Kidney (tissue), 14 donors: ENCODE measurements around the gene PLSCR3. TPM values are rescaled to one million over a fixed set of nuclear protein-coding genes. Genes with fewer than 3 reads are reported as not detected.
A peak's percentile ranks its signal among the peaks of the same experiment; 100 is the strongest.

Source experiments
- DNase-seq, 5 donors: peaks; one replicate each; pipeline ENCODE4 v3.0.0-alpha.2; 2013 to 2020
- FAIRE-seq: peaks from 2 replicates; lab custom pipeline; 2012; peaks lifted over from hg19 to GRCh38; lab: Jason Lieb, UNC
- H3K27ac ChIP-seq, 2 donors: one replicate each; pipeline ENCODE4 v1.7.0; 2013; ENCODE audit warnings: low read depth in 2 of 2, low read length in 2 of 2, inconsistent platforms in 1 of 2
- H3K27me3 ChIP-seq: one replicate; pipeline ENCODE4 v1.7.1; 2013; ENCODE audit warnings: low read length, inconsistent platforms; ENCODE audit not compliant: control insufficient read depth, insufficient read depth
- H3K36me3 ChIP-seq, 3 donors: one replicate each; pipeline versions ENCODE4 v1.7.0 to v1.7.1; 2013; ENCODE audit warnings: low read length in 3 of 3, control low read depth in 1 of 3, inconsistent platforms in 1 of 3; ENCODE audit not compliant: insufficient read depth in 3 of 3, control insufficient read depth in 2 of 3
- H3K4me1 ChIP-seq, 3 donors: one replicate each; pipeline versions ENCODE4 v1.7.0 to v1.7.1; 2013; ENCODE audit warnings: low read length in 3 of 3, inconsistent platforms in 1 of 3, low read depth in 1 of 3; ENCODE audit not compliant: control insufficient read depth in 2 of 3, insufficient read depth in 2 of 3
- H3K4me3 ChIP-seq, 3 donors: one replicate each; pipeline versions ENCODE4 v1.7.0 to v1.8.1; 2013; ENCODE audit warnings: low read length in 3 of 3, control low read depth in 1 of 3, inconsistent platforms in 1 of 3
- H3K9ac ChIP-seq, 3 donors: one replicate each; pipeline versions ENCODE4 v1.7.0 to v1.7.1; 2013; ENCODE audit warnings: low read length in 3 of 3, control low read depth in 1 of 3, inconsistent platforms in 1 of 3
- H3K9me3 ChIP-seq, 3 donors: one replicate each; pipeline versions ENCODE4 v1.7.0 to v1.7.1; 2013; ENCODE audit warnings: low read length in 3 of 3, control low read depth in 1 of 3, inconsistent platforms in 1 of 3; ENCODE audit not compliant: control insufficient read depth in 2 of 3, insufficient read depth in 1 of 3
- intact Hi-C: fragments of 100-400 bp; cut with DNase I; formaldehyde crosslinking; loops from one replicate; pipeline ENCODE4 v1.11.1; 2022
- polyA plus RNA-seq: library from polyadenylated mRNA; stranded (reverse); fragments of 350-450 nt; fragmentation: Illumina TruSeq; extraction: RNeasy Lipid Tissue Mini Kit (QIAGEN cat#74804); gene quantifications from one replicate; pipeline ENCODE4 v1.2.3, GENCODE V29; 2014; ENCODE audit warnings: low read depth, low replicate concordance; ENCODE audit not compliant: insufficient read depth
- total RNA-seq: library from RNA; stranded (reverse); fragmentation: NEBNext Ultra II Directional; extraction: Animal tissue kit (Norgen Biotek cat#: 25700); gene quantifications from one replicate; pipeline ENCODE4 v1.2.1, GENCODE V29; 2021
- TF ChIP-seq, protein P1 (sequence below): IDR thresholded peaks from 3 replicates; pipeline ENCODE4 v1.5.1; 2012; ENCODE audit warnings: mild to moderate bottlenecking, moderate library complexity, borderline replicate concordance; ENCODE audit not compliant: insufficient read depth; ENCODE audit errors: extremely low read depth
- donor health status: control.
- donor health status: control.
- donor health status: control.
- donor health status: control.
- donor health status: control.
- donor health status: DM: yes; HTN: yes; CAD: no.
- donor health status: Normal renal cell carcinoma (clear cell type).

PLSCR3 gene
- total and polyA plus RNA-seq, 2 donors from 2014 or later: 26.4 to 35.0 TPM

- Histone ChIP-seq H3K36me3 (peaks cover 3 to 4% (median 3%) of the 10 kb centered on the region in 3 donors), H3K27me3 (no peaks in the 10 kb centered on the region), H3K9ac (no peak overlapping the region), H3K27ac (no peak overlapping the region), H3K9me3 (no peaks in the 10 kb centered on the region), H3K4me3 (no peak overlapping the region), H3K4me1 (peaks cover 0 to 8% (median 0%) of the 10 kb centered on the region in 3 donors)
- intact Hi-C loops: no loop called here
- peak in 1 of 5 donors; percentile 55 for DNase-seq
- no peak for FAIRE-seq
- TF ChIP-seq, protein P1, sequence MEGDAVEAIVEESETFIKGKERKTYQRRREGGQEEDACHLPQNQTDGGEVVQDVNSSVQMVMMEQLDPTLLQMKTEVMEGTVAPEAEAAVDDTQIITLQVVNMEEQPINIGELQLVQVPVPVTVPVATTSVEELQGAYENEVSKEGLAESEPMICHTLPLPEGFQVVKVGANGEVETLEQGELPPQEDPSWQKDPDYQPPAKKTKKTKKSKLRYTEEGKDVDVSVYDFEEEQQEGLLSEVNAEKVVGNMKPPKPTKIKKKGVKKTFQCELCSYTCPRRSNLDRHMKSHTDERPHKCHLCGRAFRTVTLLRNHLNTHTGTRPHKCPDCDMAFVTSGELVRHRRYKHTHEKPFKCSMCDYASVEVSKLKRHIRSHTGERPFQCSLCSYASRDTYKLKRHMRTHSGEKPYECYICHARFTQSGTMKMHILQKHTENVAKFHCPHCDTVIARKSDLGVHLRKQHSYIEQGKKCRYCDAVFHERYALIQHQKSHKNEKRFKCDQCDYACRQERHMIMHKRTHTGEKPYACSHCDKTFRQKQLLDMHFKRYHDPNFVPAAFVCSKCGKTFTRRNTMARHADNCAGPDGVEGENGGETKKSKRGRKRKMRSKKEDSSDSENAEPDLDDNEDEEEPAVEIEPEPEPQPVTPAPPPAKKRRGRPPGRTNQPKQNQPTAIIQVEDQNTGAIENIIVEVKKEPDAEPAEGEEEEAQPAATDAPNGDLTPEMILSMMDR: no peak
These were observed 4.1 kb downstream of the PLSCR3 start for GRCh38 chr17:7389924-7390910.

DNA sequence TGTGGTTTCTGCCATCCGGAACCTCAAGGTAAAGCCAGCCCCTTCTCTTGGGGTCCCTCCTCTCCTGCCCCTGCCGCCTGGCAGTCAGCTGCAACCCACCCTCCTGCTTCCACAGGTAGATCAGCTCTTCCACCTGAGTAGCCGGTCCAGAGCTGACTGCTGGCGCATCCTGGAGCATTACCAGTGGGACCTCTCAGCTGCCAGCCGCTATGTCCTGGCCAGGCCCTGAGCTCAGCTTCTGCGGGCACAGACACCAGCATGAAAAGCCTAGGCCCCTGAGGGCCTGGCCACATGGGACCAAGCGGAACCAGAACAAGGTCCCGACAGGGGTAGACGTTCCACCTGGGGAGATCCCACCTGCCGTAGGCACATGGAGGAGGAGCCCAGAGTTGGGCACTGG lies 5.5 kb downstream of the PLSCR3 start:
- intact Hi-C loops: no loop called here
- DNase-seq (peak in 1 of 5 donors; percentile 45), FAIRE-seq (no peak)
- H3K27me3 ChIP-seq: no peaks in the 10 kb centered on the region
- H3K9ac ChIP-seq: no peak overlapping the region
- H3K4me1 ChIP-seq: peaks cover 0 to 4% (median 0%) of the 10 kb centered on the region in 3 donors
- H3K27ac ChIP-seq: no peak overlapping the region
- no peaks in the 10 kb centered on the region for H3K9me3 ChIP-seq
- H3K4me3 ChIP-seq: no peak overlapping the region
- TF ChIP-seq, protein P1: no peak
- peaks cover 3 to 4% (median 3%) of the 10 kb centered on the region in 3 donors for H3K36me3 ChIP-seq

DNA sequence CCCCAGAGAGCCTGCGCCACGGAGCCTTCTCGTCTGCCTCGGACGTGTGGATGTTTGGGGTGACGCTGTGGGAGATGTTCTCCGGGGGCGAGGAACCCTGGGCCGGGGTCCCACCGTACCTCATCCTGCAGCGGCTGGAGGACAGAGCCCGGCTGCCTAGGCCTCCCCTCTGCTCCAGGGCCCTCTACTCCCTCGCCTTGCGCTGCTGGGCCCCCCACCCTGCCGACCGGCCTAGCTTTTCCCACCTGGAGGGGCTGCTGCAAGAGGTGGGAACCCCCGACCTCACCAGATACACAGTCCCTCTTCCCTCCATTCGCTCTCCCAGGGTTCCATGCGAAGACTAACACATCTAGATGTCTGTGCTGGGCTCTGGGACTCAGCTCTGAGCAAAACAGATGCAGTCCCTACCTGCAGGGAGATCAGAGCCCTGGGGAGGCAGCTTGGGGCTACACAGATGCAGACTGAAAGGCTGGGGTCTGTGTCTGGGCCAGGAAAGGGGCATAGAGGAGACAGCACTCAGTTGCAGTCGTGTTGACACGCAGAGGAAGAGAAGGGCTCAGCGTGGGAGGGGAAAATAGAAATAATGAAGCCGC lies 9.7 kb downstream of the PLSCR3 start:
- Histone ChIP-seq H3K4me3 (peak overlapping the region in 1 of 3 donors; percentile 41), H3K9ac (no peak overlapping the region), H3K27ac (peak overlapping the region in 1 of 2 donors; percentile 24), H3K27me3 (peaks cover 5% of the 10 kb centered on the region), H3K36me3 (peaks cover 0 to 4% (median 3%) of the 10 kb centered on the region in 3 donors), H3K4me1 (peaks cover 0 to 17% (median 10%) of the 10 kb centered on the region in 3 donors), H3K9me3 (no peaks in the 10 kb centered on the region)
- no peak for DNase-seq
- TF ChIP-seq, protein P1: no peak
- no peak for FAIRE-seq
- intact Hi-C loops: no loop called here
